H1 (cell line): ENCODE results near the gene NEFH. TPM values are rescaled to one million over a fixed set of nuclear protein-coding genes. Genes with fewer than 3 reads are reported as not detected.

Experiments
- CTCF ChIA-PET: fragments of 300-600 bp; sonication (Branson Sonifier 250); formaldehyde crosslinking; loops from one replicate; lab custom pipeline; 2021; ENCODE audit not compliant: partially characterized antibody; lab: Charles Lee
- POLR2A ChIA-PET: fragments of 300-600 bp; sonication (Branson Sonifier 250); formaldehyde crosslinking; loops from one replicate; lab custom pipeline; 2021; ENCODE audit warnings: inconsistent platforms; ENCODE audit not compliant: partially characterized antibody; lab: Charles Lee
- DNase-seq, 2 experiments: peaks; one replicate each; pipeline versions ENCODE4 v3.0.0 to v3.0.0-alpha.2; 2010 to 2022; ENCODE audit warnings: low spot score in 2 of 2, low read depth in 1 of 2, mixed read lengths in 1 of 2
- FAIRE-seq: peaks from 2 replicates; lab custom pipeline; 2011; peaks lifted over from hg19 to GRCh38; lab: Jason Lieb, UNC
- H2AFZ ChIP-seq: 2 replicates; pipeline ENCODE4 v1.8.1; 2012; ENCODE audit warnings: low read length, inconsistent platforms
- H2AK5ac ChIP-seq: 2 replicates; pipeline ENCODE4 v1.6.1; 2013; ENCODE audit warnings: low read depth, low read length
- H2BK120ac ChIP-seq: replicated peaks from 2 replicates; pipeline ENCODE3; 2013; ENCODE audit warnings: low read depth, low read length, inconsistent platforms
- H2BK12ac ChIP-seq: 2 replicates; pipeline ENCODE4 v1.6.1; 2013; ENCODE audit warnings: low read depth, low read length
- H2BK15ac ChIP-seq: 2 replicates; pipeline ENCODE4 v1.6.1; 2013; ENCODE audit warnings: low read length
- H2BK20ac ChIP-seq: 2 replicates; pipeline ENCODE4 v1.6.1; 2013; ENCODE audit warnings: low read length
- H2BK5ac ChIP-seq: 2 replicates; pipeline ENCODE4 v1.6.1; 2013; ENCODE audit warnings: low read depth, low read length
- H3K14ac ChIP-seq: 2 replicates; pipeline ENCODE4 v1.6.1; 2013; ENCODE audit warnings: inconsistent platforms; ENCODE audit not compliant: insufficient read length
- H3K18ac ChIP-seq: 2 replicates; pipeline ENCODE4 v1.6.1; 2013; ENCODE audit warnings: low read length; ENCODE audit errors: extremely low read depth
- H3K23ac ChIP-seq: 2 replicates; pipeline ENCODE4 v1.6.1; 2013; ENCODE audit warnings: inconsistent platforms; ENCODE audit not compliant: insufficient read length
- H3K23me2 ChIP-seq: 2 replicates; pipeline ENCODE4 v1.6.1; 2013; ENCODE audit warnings: low read depth, low read length
- H3K27ac ChIP-seq: 2 replicates; pipeline ENCODE4 v1.6.1; 2011; ENCODE audit warnings: low read depth, low read length, inconsistent platforms
- H3K27me3 ChIP-seq, 4 experiments: replicated peaks in 1 of 4; 1 replicate in 1 of 4; 2 replicates in 3 of 4; pipeline versions ENCODE4 v1.6.1 to v1.8.1; 2011 to 2013; ENCODE audit warnings: low read length in 3 of 4, mild to moderate bottlenecking in 3 of 4, inconsistent platforms in 2 of 4, mixed read lengths in 2 of 4, moderate library complexity in 1 of 4; ENCODE audit not compliant: control insufficient read depth in 3 of 4, insufficient read depth in 3 of 4; ENCODE audit errors: extremely low read depth in 1 of 4
- H3K36me3 ChIP-seq, 4 experiments: 2 replicates each; pipeline versions ENCODE4 v1.6.1 to v1.8.1; 2011 to 2013; ENCODE audit warnings: mild to moderate bottlenecking in 4 of 4, low read length in 3 of 4, moderate library complexity in 2 of 4, control low read depth in 1 of 4, inconsistent platforms in 1 of 4; ENCODE audit not compliant: insufficient read depth in 4 of 4, control insufficient read depth in 2 of 4
- H3K4ac ChIP-seq: replicated peaks from 2 replicates; pipeline ENCODE3; 2013; ENCODE audit warnings: low read length, low read depth, mixed read lengths, inconsistent platforms; ENCODE audit not compliant: insufficient read length
- H3K4me1 ChIP-seq, 4 experiments: replicated peaks in 1 of 4; 1 replicate in 1 of 4; 2 replicates in 3 of 4; pipeline versions ENCODE4 v1.6.1 to v1.8.1; 2011 to 2013; ENCODE audit warnings: low read length in 3 of 4, inconsistent platforms in 2 of 4, mixed read lengths in 1 of 4; ENCODE audit not compliant: insufficient read depth in 4 of 4, control insufficient read depth in 3 of 4
- H3K4me2 ChIP-seq, 2 experiments: 2 replicates each; pipeline versions ENCODE4 v1.6.1 to v1.8.1; 2011 to 2013; ENCODE audit warnings: low read depth in 2 of 2, low read length in 2 of 2, control low read depth in 1 of 2, inconsistent platforms in 1 of 2, mild to moderate bottlenecking in 1 of 2; ENCODE audit not compliant: insufficient read depth in 1 of 2
- H3K4me3 ChIP-seq, 4 experiments: fragments of 200-600, 300-600 bp in 1 of 4; sonication (generic), shearing (Covaris generic), sonication (Bioruptor Twin) in 1 of 4; 2 replicates each; pipeline versions ENCODE4 v1.5.1 to v1.8.1; 2011 to 2016; ENCODE audit warnings: low read length in 4 of 4, low read depth in 3 of 4, control low read depth in 2 of 4, inconsistent platforms in 2 of 4, mild to moderate bottlenecking in 2 of 4, mixed read lengths in 1 of 4, moderate library complexity in 1 of 4; ENCODE audit not compliant: insufficient read depth in 2 of 4; ENCODE audit errors: extremely low read depth in 1 of 4
- H3K56ac ChIP-seq: replicated peaks from 2 replicates; pipeline ENCODE3; 2013; ENCODE audit warnings: low read depth, mild to moderate bottlenecking, mixed read lengths, low read length, inconsistent platforms; ENCODE audit not compliant: insufficient read length
- H3K79me1 ChIP-seq: 2 replicates; pipeline ENCODE4 v1.6.1; 2013; ENCODE audit warnings: low read depth, low read length, control low read depth
- H3K79me2 ChIP-seq, 2 experiments: 2 replicates each; pipeline versions ENCODE4 v1.6.1 to v1.8.1; 2012 to 2013; ENCODE audit warnings: low read length in 2 of 2, mild to moderate bottlenecking in 2 of 2, inconsistent platforms in 1 of 2; ENCODE audit not compliant: insufficient read depth in 2 of 2, control insufficient read depth in 1 of 2
- H3K9ac ChIP-seq, 4 experiments: replicated peaks in 1 of 4; 1 replicate in 1 of 4; 2 replicates in 3 of 4; pipeline versions ENCODE4 v1.6.1 to v1.8.1; 2011 to 2013; ENCODE audit warnings: low read depth in 3 of 4, low read length in 3 of 4, control low read depth in 2 of 4, mild to moderate bottlenecking in 2 of 4, moderate library complexity in 2 of 4, inconsistent platforms in 1 of 4; ENCODE audit errors: extremely low read depth in 1 of 4
- H3K9me3 ChIP-seq, 2 experiments: 2 replicates each; pipeline versions ENCODE4 v1.6.1 to v1.8.1; 2012 to 2013; ENCODE audit warnings: mild to moderate bottlenecking in 2 of 2, moderate library complexity in 2 of 2, control low read depth in 1 of 2, inconsistent platforms in 1 of 2, low read depth in 1 of 2, low read length in 1 of 2, mixed read lengths in 1 of 2; ENCODE audit not compliant: insufficient read depth in 2 of 2
- H4K20me1 ChIP-seq, 2 experiments: replicated peaks in 1 of 2; 2 replicates each; pipeline versions ENCODE3 to v1.8.1; 2011 to 2013; ENCODE audit warnings: inconsistent platforms in 2 of 2, low read length in 2 of 2, mild to moderate bottlenecking in 1 of 2; ENCODE audit not compliant: insufficient read depth in 2 of 2, control insufficient read depth in 1 of 2
- H4K5ac ChIP-seq: 2 replicates; pipeline ENCODE4 v1.6.1; 2013; ENCODE audit warnings: low read length, low read depth, mixed read lengths, inconsistent platforms; ENCODE audit not compliant: insufficient read length
- H4K8ac ChIP-seq: 2 replicates; pipeline ENCODE4 v1.8.0; 2013; ENCODE audit warnings: mild to moderate bottlenecking, moderate library complexity, low read length, inconsistent platforms; ENCODE audit not compliant: insufficient read depth; ENCODE audit errors: extremely low read depth
- H4K91ac ChIP-seq: replicated peaks from 2 replicates; pipeline ENCODE3; 2013; ENCODE audit warnings: low read length, mixed read lengths, inconsistent platforms; ENCODE audit not compliant: insufficient read length
- ATF3 ChIP-seq: IDR thresholded peaks from 2 replicates; pipeline ENCODE4 v1.6.1; 2011; ENCODE audit warnings: low read depth, mild to moderate bottlenecking, low read length; ENCODE audit not compliant: insufficient read depth
- EGR1 ChIP-seq: IDR thresholded peaks from 2 replicates; pipeline ENCODE4 v1.6.1; 2011; ENCODE audit warnings: low read depth, low read length, borderline replicate concordance
- EP300 ChIP-seq, 2 experiments: IDR thresholded peaks; 1 replicate in 1 of 2; 2 replicates in 1 of 2; pipeline ENCODE4 v1.6.1; 2011 to 2012; ENCODE audit warnings: low read depth in 2 of 2, low read length in 2 of 2, mild to moderate bottlenecking in 2 of 2, borderline replicate concordance in 1 of 2, inconsistent platforms in 1 of 2, moderate library complexity in 1 of 2
- GABPA ChIP-seq: IDR thresholded peaks from 2 replicates; pipeline ENCODE4 v1.6.1; 2011; ENCODE audit warnings: mild to moderate bottlenecking, low read length, moderate library complexity, borderline replicate concordance; ENCODE audit not compliant: insufficient read depth
- KDM4A ChIP-seq: IDR thresholded peaks from one replicate; pipeline ENCODE4 v1.7.1; 2012; ENCODE audit warnings: low read depth, mild to moderate bottlenecking, moderate library complexity, low read length, inconsistent platforms; ENCODE audit not compliant: severe bottlenecking
- NANOG ChIP-seq: IDR thresholded peaks from 2 replicates; pipeline ENCODE4 v1.6.1; 2011; ENCODE audit warnings: low read length, low read depth, mild to moderate bottlenecking, inconsistent platforms; ENCODE audit not compliant: insufficient read depth, poor library complexity, severe bottlenecking
- SIN3A ChIP-seq, 2 experiments: IDR thresholded peaks in 1 of 2; conservative IDR thresholded peaks in 1 of 2; 2 replicates each; pipeline ENCODE4 v1.6.1; 2011 to 2012; ENCODE audit warnings: low read length in 2 of 2, improper control_type of control experiment in 1 of 2, low read depth in 1 of 2, mild to moderate bottlenecking in 1 of 2
- TAF7 ChIP-seq: optimal IDR thresholded peaks from 2 replicates; pipeline ENCODE3; 2011; ENCODE audit warnings: low read depth, mild to moderate bottlenecking, inconsistent platforms, low read length, moderate library complexity, borderline replicate concordance
- ZNF274 ChIP-seq: IDR thresholded peaks from 2 replicates; pipeline ENCODE4 v1.7.0; 2012; ENCODE audit warnings: low read length, borderline replicate concordance; ENCODE audit errors: extremely low read depth
- WGBS, 2 experiments: shearing (Covaris generic) in 1 of 2; methylation state at CpG; one replicate each; pipeline versions ENCODE4 v1.1.6 to v1.1.7; 2013 to 2015; ENCODE audit warnings: low lambda C conversion rate in 2 of 2, mixed read lengths in 2 of 2, inconsistent platforms in 1 of 2, low coverage in 1 of 2, missing lambda C conversion rate in 1 of 2; ENCODE audit not compliant: insufficient replicate concordance in 2 of 2, insufficient coverage in 1 of 2, insufficient read length in 1 of 2; ENCODE audit errors: extremely low coverage in 1 of 2, missing lambda C conversion rate in 1 of 2; 5-methylcytosine and 5-hydroxymethylcytosine counted together
- polyA plus RNA-seq, 7 experiments: library from polyadenylated mRNA; depleted of rRNA in 3 of 7; stranded (reverse) in 5 of 7; unstranded in 2 of 7; fragments of >200 nt in 5 of 7; fragments of 200-250 nt in 2 of 7; gene quantifications; 1 replicate in 5 of 7; 2 replicates in 1 of 7; 4 replicates in 1 of 7; pipeline versions ENCODE4 v1.2.1 to v1.2.3, GENCODE V29; 2011 to 2013; ENCODE audit warnings: missing spikeins in 2 of 7, mixed read lengths in 2 of 7
- total RNA-seq: library from RNA; stranded (reverse); fragmentation: NEBNext Ultra II Directional; extraction: Animal tissue kit (Norgen Biotek cat#: 25700); gene quantifications from 2 replicates; pipeline ENCODE4 v1.2.1, GENCODE V29; 2021
- TF ChIP-seq, protein P1 (sequence below): IDR thresholded peaks from 2 replicates; pipeline ENCODE4 v1.6.1; 2012; ENCODE audit warnings: low read length, inconsistent platforms

The NEFH gene
- total and polyA plus RNA-seq, 2 of the 8 experiments (the other 6 are each of a cell fraction or from before 2014, with no cell fraction given) = 0.57 to 2.3 TPM

GRCh38 chr22:29450222-29450621 is 29.8 kb upstream of the NEFH start:
- no peak overlapping the region for H2BK15ac ChIP-seq
- WGBS, 2 experiments = 82% methylated on average over 8 of the region's 8 CpGs; no CpG with 5 or more reads in 1 of the 2 experiments
- FAIRE-seq = no peak
- TF ChIP-seq EP300 (IDR thresholded peaks at IDR 0.05; ENCODE audit: borderline replicate concordance in 1 of 2, low read depth in 2 of 2, low read length in 2 of 2) (no peak), SIN3A (conservative IDR thresholded peaks at IDR 0.05 in 1 of 2, IDR thresholded peaks at IDR 0.05 in 1 of 2; ENCODE audit: low read depth in 1 of 2, low read length in 2 of 2) (no peak), ATF3 (no peak), KDM4A (no peak), NANOG (no peak), EGR1 (no peak), TAF7 (no peak), GABPA (no peak), ZNF274 (no peak)
- TF ChIP-seq, protein P1, sequence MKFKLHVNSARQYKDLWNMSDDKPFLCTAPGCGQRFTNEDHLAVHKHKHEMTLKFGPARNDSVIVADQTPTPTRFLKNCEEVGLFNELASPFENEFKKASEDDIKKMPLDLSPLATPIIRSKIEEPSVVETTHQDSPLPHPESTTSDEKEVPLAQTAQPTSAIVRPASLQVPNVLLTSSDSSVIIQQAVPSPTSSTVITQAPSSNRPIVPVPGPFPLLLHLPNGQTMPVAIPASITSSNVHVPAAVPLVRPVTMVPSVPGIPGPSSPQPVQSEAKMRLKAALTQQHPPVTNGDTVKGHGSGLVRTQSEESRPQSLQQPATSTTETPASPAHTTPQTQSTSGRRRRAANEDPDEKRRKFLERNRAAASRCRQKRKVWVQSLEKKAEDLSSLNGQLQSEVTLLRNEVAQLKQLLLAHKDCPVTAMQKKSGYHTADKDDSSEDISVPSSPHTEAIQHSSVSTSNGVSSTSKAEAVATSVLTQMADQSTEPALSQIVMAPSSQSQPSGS = no peak

More at GRCh38 chr22:29450222-29450621, 29.8 kb upstream of the NEFH start:
- H3K36me3 ChIP-seq = no peaks in the 10 kb centered on the region
- H3K9me3 ChIP-seq = no peaks in the 10 kb centered on the region
- H3K27me3 ChIP-seq = no peaks in the 10 kb centered on the region
- no peaks in the 10 kb centered on the region for H4K20me1 ChIP-seq
- H3K4ac ChIP-seq = no peak overlapping the region
- ChIA-PET CTCF (interaction anchor here (1.3 kb wide), 1 partner anchor 19 kb away, joined by 5 read pairs; no protein-coding TSS in a partner anchor), POLR2A (no interaction called here)
- DNase-seq = no peak
- no peak overlapping the region for H3K14ac ChIP-seq
- no peak overlapping the region for H2AK5ac ChIP-seq
- H3K27ac ChIP-seq = no peak overlapping the region
- no peak overlapping the region for H3K4me3 ChIP-seq
- no peak overlapping the region for H3K9ac ChIP-seq
- no peaks in the 10 kb centered on the region for H3K23me2 ChIP-seq
- no peaks in the 10 kb centered on the region for H3K4me1 ChIP-seq
- no peak overlapping the region for H3K18ac ChIP-seq
- no peak overlapping the region for H3K56ac ChIP-seq
- no peak overlapping the region for H2BK5ac ChIP-seq
- no peak overlapping the region for H2BK20ac ChIP-seq
- no peak overlapping the region for H2BK120ac ChIP-seq
- no peaks in the 10 kb centered on the region for H3K79me2 ChIP-seq
- no peak overlapping the region for H4K91ac ChIP-seq
- H3K4me2 ChIP-seq = no peak overlapping the region
- H2BK12ac ChIP-seq = no peak overlapping the region
- no peak overlapping the region for H4K8ac ChIP-seq
- no peaks in the 10 kb centered on the region for H3K79me1 ChIP-seq
- no peak overlapping the region for H4K5ac ChIP-seq
- no peak overlapping the region for H3K23ac ChIP-seq
- no peak overlapping the region for H2AFZ ChIP-seq
